HEK293 (cell line): ENCODE measurements around the gene LZIC.
"Not testable (repeated sequence)": the region's sequence is repeated elsewhere in the genome, so short reads cannot be mapped to it uniquely, and the experiment has no call there.

Experiments
- CTCF ChIA-PET: fragments of 350-600 bp; formaldehyde crosslinking; extraction: SDS; loops from one replicate; lab custom pipeline; 2021; ENCODE audit warnings: antibody characterized with exemption; lab: Yijun Ruan, JAX
- POLR2A ChIA-PET: fragments of 300-600 bp; formaldehyde crosslinking; extraction: SDS; loops from one replicate; lab custom pipeline; 2020; ENCODE audit warnings: antibody characterized with exemption, inconsistent platforms; lab: Yijun Ruan, JAX
- H3K27ac ChIP-seq: fragments of 200-500 bp; sonication (Bioruptor generic); 2 replicates; pipeline ENCODE4 v1.5.1; 2014; ENCODE audit warnings: low read depth, low read length, control low read depth, inconsistent platforms; ENCODE audit errors: extremely low read depth
- H3K36me3 ChIP-seq, 2 experiments: fragments of 200-500 bp in 1 of 2; sonication (Bioruptor generic) in 1 of 2; 1 replicate in 1 of 2; 2 replicates in 1 of 2; pipeline ENCODE4 v1.5.1; 2014 to 2017; ENCODE audit warnings: inconsistent platforms in 2 of 2, low read length in 2 of 2; ENCODE audit not compliant: control insufficient read depth in 2 of 2, insufficient read depth in 1 of 2
- H3K4me1 ChIP-seq: fragments of 200-500 bp; sonication (Bioruptor generic); 2 replicates; pipeline ENCODE4 v1.5.1; 2014; ENCODE audit warnings: mild to moderate bottlenecking, low read length, inconsistent platforms; ENCODE audit not compliant: control insufficient read depth, insufficient read depth
- H3K4me3 ChIP-seq: 2 replicates; pipeline ENCODE4 v1.5.1; 2011; ENCODE audit warnings: low read depth, mild to moderate bottlenecking, control low read depth, low read length, moderate library complexity
- H3K9me3 ChIP-seq: fragments of 200-500 bp; sonication (Bioruptor generic); 2 replicates; pipeline ENCODE4 v1.5.1; 2014; ENCODE audit warnings: low read depth, low read length, inconsistent platforms; ENCODE audit not compliant: control insufficient read depth, insufficient read depth
- EGR2 ChIP-seq: fragments of 450-650 bp; formaldehyde crosslinking; IDR thresholded peaks from 2 replicates; pipeline ENCODE4 v1.5.1; 2016; ENCODE audit warnings: low read depth, missing biosample characterization, missing genetic modification characterization
- GLIS1 ChIP-seq: fragments of 450-650 bp; formaldehyde crosslinking; IDR thresholded peaks from 2 replicates; pipeline ENCODE4 v1.5.1; 2016; ENCODE audit warnings: missing biosample characterization, missing genetic modification characterization
- SP7 ChIP-seq: fragments of 450-650 bp; formaldehyde crosslinking; IDR thresholded peaks from 2 replicates; pipeline ENCODE4 v1.5.1; 2016; ENCODE audit warnings: missing biosample characterization, missing genetic modification characterization
- ZBTB44 ChIP-seq: fragments of 450-650 bp; IDR thresholded peaks from 2 replicates; pipeline ENCODE4 v1.5.1; 2018; ENCODE audit warnings: missing biosample characterization, mild to moderate bottlenecking, missing genetic modification characterization
- ZFHX2 ChIP-seq: fragments of 450-650 bp; formaldehyde crosslinking; conservative IDR thresholded peaks from 2 replicates; pipeline ENCODE4 v1.5.1; 2016; ENCODE audit warnings: missing biosample characterization, missing genetic modification characterization
- ZIC2 ChIP-seq: fragments of 450-650 bp; formaldehyde crosslinking; IDR thresholded peaks from 2 replicates; pipeline ENCODE4 v1.5.1; 2016; ENCODE audit warnings: missing biosample characterization, missing genetic modification characterization
- ZNF132 ChIP-seq: fragments of 450-650 bp; formaldehyde crosslinking; IDR thresholded peaks from 2 replicates; pipeline ENCODE4 v1.5.1; 2017; ENCODE audit warnings: missing biosample characterization, missing genetic modification characterization, borderline replicate concordance
- ZNF148 ChIP-seq: fragments of 450-650 bp; formaldehyde crosslinking; IDR thresholded peaks from 2 replicates; pipeline ENCODE4 v1.5.0; 2017; ENCODE audit warnings: missing biosample characterization, missing genetic modification characterization, borderline replicate concordance
- ZNF354C ChIP-seq: fragments of 450-650 bp; formaldehyde crosslinking; IDR thresholded peaks from 2 replicates; pipeline ENCODE4 v1.5.1; 2016; ENCODE audit warnings: missing biosample characterization, missing genetic modification characterization, low read depth, borderline replicate concordance
- ZNF366 ChIP-seq: fragments of 450-650 bp; formaldehyde crosslinking; conservative IDR thresholded peaks from 2 replicates; pipeline ENCODE4 v1.5.1; 2016; ENCODE audit warnings: missing biosample characterization, missing genetic modification characterization
- ZNF529 ChIP-seq: fragments of 450-650 bp; formaldehyde crosslinking; IDR thresholded peaks from 2 replicates; pipeline ENCODE4 v1.5.1; 2017; ENCODE audit warnings: missing genetic modification characterization, missing biosample characterization; ENCODE audit not compliant: insufficient replicate concordance
- ZNF707 ChIP-seq: fragments of 450-650 bp; formaldehyde crosslinking; IDR thresholded peaks from 2 replicates; pipeline ENCODE4 v1.5.1; 2016; ENCODE audit warnings: missing biosample characterization, missing genetic modification characterization

The LZIC gene

GRCh38 chr1:9917901-9918300 is 25.3 kb downstream of the LZIC start (continued):
- TF ChIP-seq ZBTB44 (tag by site-specific recombination) (no peak), SP7 (tag by site-specific recombination) (no peak)

DNA sequence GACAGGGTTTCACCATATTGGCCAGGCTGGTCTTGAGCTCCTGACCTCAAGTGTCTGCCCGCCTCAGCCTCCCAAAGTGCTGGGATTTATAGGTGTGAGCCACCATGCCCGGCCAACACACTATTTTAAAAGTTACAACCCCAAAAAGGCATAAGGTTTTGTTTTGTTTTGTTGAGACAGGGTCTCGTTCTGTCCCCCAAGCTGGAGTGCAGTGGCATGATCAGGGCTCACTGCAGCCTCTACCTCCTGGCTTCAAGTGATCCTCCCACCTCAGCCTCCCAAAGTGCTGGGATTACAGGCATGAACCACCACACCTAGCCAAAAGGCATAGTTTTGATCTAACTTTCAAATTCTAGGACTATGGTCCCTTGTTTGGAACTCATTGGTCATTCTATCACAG is 25.7 kb downstream of the LZIC start:
- H3K4me1 ChIP-seq, H3K36me3 ChIP-seq, H3K4me3 ChIP-seq, H3K9me3 ChIP-seq, H3K27ac ChIP-seq: not testable (repeated sequence)
- POLR2A ChIA-PET = interaction anchor here (0.6 kb wide), 1 partner anchor 18 kb away, joined by 3 read pairs; no protein-coding TSS in a partner anchor
- CTCF ChIA-PET = interaction anchor here (0.8 to 4.4 kb wide), 2 partner anchors 43 to 49 kb away, joined by 4 to 24 read pairs; no protein-coding TSS in a partner anchor

DNA sequence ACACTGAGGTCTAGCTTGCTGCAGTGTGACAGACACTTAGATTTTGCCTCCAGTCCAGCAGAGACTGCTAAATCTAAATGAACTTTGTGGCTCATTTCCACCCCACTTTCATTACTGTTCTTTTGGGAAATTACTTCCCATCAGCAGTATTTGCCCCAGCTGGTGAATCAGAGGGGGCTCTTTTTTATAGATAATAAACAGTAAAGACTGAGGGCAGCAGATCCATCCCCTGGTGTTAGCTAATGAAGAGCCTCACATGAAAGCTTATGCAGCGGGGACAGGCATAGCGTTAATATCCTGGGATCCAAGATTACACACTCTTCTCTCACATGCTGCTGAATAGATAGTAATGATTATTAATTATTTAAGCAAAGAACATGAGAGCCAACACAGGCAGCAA is 26.7 kb downstream of the LZIC start:
- ChIA-PET CTCF (interaction anchor here (0.6 to 4.4 kb wide), 3 partner anchors 30 to 42 kb away, joined by 4 to 24 read pairs (median 4); no protein-coding TSS in a partner anchor), POLR2A (interaction anchor here (1.7 kb wide), 1 partner anchor 27 kb away, joined by 5 read pairs; the partner anchor contains the start of genes LZIC and NMNAT1)
- Histone ChIP-seq H3K27ac (no peak overlapping the region), H3K36me3 (no peaks in the 10 kb centered on the region), H3K4me1 (no peaks in the 10 kb centered on the region), H3K4me3 (no peak overlapping the region), H3K9me3 (no peaks in the 10 kb centered on the region)
- TF ChIP-seq ZIC2 (tag by site-specific recombination) = peak; percentile 49
- 0 out of 2 replicates have a peak, but pooled peaks have one; percentile 17 for TF ChIP-seq ZNF366 (tag by site-specific recombination)
- TF ChIP-seq ZNF148 (tag by site-specific recombination) = no peak

DNA sequence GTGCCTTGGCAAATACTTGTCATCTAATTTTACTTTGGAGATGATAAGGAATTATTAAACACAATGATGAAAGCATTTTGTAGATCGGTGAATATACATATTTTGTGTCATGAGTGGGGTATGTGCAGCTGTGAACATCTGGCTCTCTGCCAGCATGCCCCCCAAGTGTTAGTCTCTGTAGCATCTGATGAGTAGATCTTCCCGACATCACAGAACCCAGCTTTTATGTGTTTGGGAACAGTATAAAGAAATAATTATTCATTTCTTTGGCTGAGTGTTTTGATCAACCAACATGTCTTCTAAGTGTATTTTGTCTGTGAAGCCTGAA is 28.6 kb downstream of the LZIC start:
- H3K27ac ChIP-seq = no peak overlapping the region
- CTCF ChIA-PET = interaction anchor here (0.6 to 4.4 kb wide), 8 partner anchors 10 to 1415 kb away, joined by 3 to 24 read pairs (median 4); no protein-coding TSS in a partner anchor

GRCh38 chr1:9912264-9912936 is 30.8 kb downstream of the LZIC start:
- Histone ChIP-seq H3K4me3 (no peak overlapping the region), H3K4me1 (peaks cover 7% of the 10 kb centered on the region; the same call in 1 of the 2 replicates), H3K27ac (no peak overlapping the region), H3K9me3 (no peaks in the 10 kb centered on the region), H3K36me3 (no peaks in the 10 kb centered on the region)
- TF ChIP-seq ZNF529 (tag by site-specific recombination) (no peak), EGR2 (tag by site-specific recombination) (peak; percentile 30), GLIS1 (tag by site-specific recombination) (no peak), ZFHX2 (tag by site-specific recombination) (0 out of 2 replicates have a peak, but pooled peaks have one; percentile 12)
- CTCF ChIA-PET = interaction anchor here (0.6 kb wide), 1 partner anchor 192 kb away, joined by 3 read pairs; no protein-coding TSS in a partner anchor
- POLR2A ChIA-PET = no interaction called here

More for the DNA sequence above, 28.6 kb downstream of the LZIC start:
- POLR2A ChIA-PET = interaction anchor here (1.1 to 1.5 kb wide), 2 partner anchors 10 to 23 kb away, joined by 3 to 4 read pairs; no protein-coding TSS in a partner anchor
- TF ChIP-seq ZNF354C (tag by site-specific recombination) (no peak), ZNF707 (tag by site-specific recombination) (peak; percentile 91), ZNF132 (tag by site-specific recombination) (no peak)
- Histone ChIP-seq H3K9me3 (no peaks in the 10 kb centered on the region), H3K4me1 (peaks cover 3% of the 10 kb centered on the region; the same call in 1 of the 2 replicates), H3K36me3 (no peaks in the 10 kb centered on the region), H3K4me3 (no peak overlapping the region)
